Measurements from ENCODE around the gene FAM200B. TPM values are rescaled to one million over a fixed set of nuclear protein-coding genes. Genes with fewer than 3 reads are reported as not detected.
A peak's percentile ranks its signal among the peaks of the same experiment; 100 is the strongest.

FAM200B gene
- total and polyA plus RNA-seq, 2 of the 4 experiments (the other 2 are of a cell fraction), result 16.7 to 18.5 TPM

GRCh38 chr4:15659768-15660570, 21.7 kb upstream of the FAM200B start:
- Histone ChIP-seq H3K9ac (ENCODE audit: low read depth, low read length) (no peak overlapping the region), H3K4me2 (ENCODE audit: low read depth, low read length) (peak overlapping the region; percentile 19; the same call in 1 of the 2 replicates), H3K14ac (replicated peaks; ENCODE audit: low read depth, low read length) (peak overlapping the region; percentile 74; the same call in 1 of the 2 replicates), H3K18ac (ENCODE audit: low read depth, low read length) (peak overlapping the region; percentile 14; the same call in 1 of the 2 replicates), H4K5ac (ENCODE audit: low read depth, low read length) (peak overlapping the region; percentile 64; the same call in 1 of the 2 replicates), H3K56ac (ENCODE audit: extremely low read depth, insufficient read depth, low read length) (no peak overlapping the region), H3K4me3 (ENCODE audit: insufficient read depth, low read depth, low read length) (no peak overlapping the region), H4K20me1 (ENCODE audit: insufficient read depth, low read length) (no peaks in the 10 kb centered on the region), H3K36me3 (ENCODE audit: control insufficient read depth, insufficient read depth, low read length) (no peaks in the 10 kb centered on the region), H3K4me1 (ENCODE audit: control insufficient read depth, insufficient read depth, low read length) (peaks cover 17% of the 10 kb centered on the region), H3K27ac (ENCODE audit: insufficient read depth, low read length) (peak overlapping the region; percentile 17; the same call in 1 of the 2 replicates), H2AFZ (replicated peaks; ENCODE audit: low read length, poor library complexity) (no peak overlapping the region), H3K9me1 (ENCODE audit: insufficient read depth, low read length) (no peaks in the 10 kb centered on the region), H2BK120ac (ENCODE audit: low read depth, low read length) (peak overlapping the region; percentile 47; the same call in 1 of the 2 replicates), H3K23ac (ENCODE audit: low read depth, low read length) (no peak overlapping the region), H4K8ac (ENCODE audit: low read depth in 2 of 2, low read length in 2 of 2) (peak overlapping the region in 1 of 2 experiments; percentile 30; a peak in 1 of 4 replicates), H2BK15ac (ENCODE audit: low read depth, low read length) (no peak overlapping the region), H2BK20ac (ENCODE audit: low read depth, low read length) (no peak overlapping the region), H2AK9ac (replicated peaks; ENCODE audit: low read depth, low read length, poor library complexity) (no peak overlapping the region), H3K9me3 (ENCODE audit: control insufficient read depth, insufficient read depth, low read length) (no peaks in the 10 kb centered on the region), H2BK5ac (ENCODE audit: low read depth, low read length, poor library complexity, severe bottlenecking) (no peak overlapping the region), H3K27me3 (ENCODE audit: control insufficient read depth, insufficient read depth, low read length) (no peaks in the 10 kb centered on the region), H2AK5ac (ENCODE audit: low read depth, low read length) (0 out of 2 replicates have a peak overlapping the region, but pooled peaks have one; percentile 9), H3K4ac (ENCODE audit: low read depth, low read length) (peak overlapping the region; percentile 40; the same call in 1 of the 2 replicates), H3K79me1 (ENCODE audit: low read depth in 1 of 2, low read length in 2 of 2) (peaks cover 7 to 23% of the 10 kb centered on the region in 2 experiments; a peak in 3 of 4 replicates), H4K91ac (ENCODE audit: insufficient read depth, low read depth, low read length) (peak overlapping the region; percentile 19; the same call in 1 of the 2 replicates)
- no CpG with 5 or more reads among the region's 5 CpGs for WGBS, 2 experiments (ENCODE audit: extremely low coverage in 2 of 2, insufficient read length in 1 of 2)
- dilution Hi-C loops (cut with HindIII; ENCODE audit: low sequenced_read_pairs, unreplicated experiment), result no loop called here
- in situ Hi-C loops (cut with MboI; ENCODE audit: low sequenced_read_pairs), result no loop called here
- intact Hi-C loops (cut with micrococcal nuclease), result no loop called here
- BruUV-seq (replicated peaks), result no TSS peak
- DNase-seq (peak; percentile 56), ATAC-seq (ENCODE audit: low read depth) (no peak)
- CTCF ChIA-PET, result interaction anchor here (0.6 kb wide), 1 partner anchor 63 kb away, joined by 4 read pairs; no protein-coding TSS in a partner anchor
- POLR2A ChIA-PET (ENCODE audit: unreplicated experiment), result interaction anchor here (0.7 kb wide), 1 partner anchor 85 kb away, joined by 6 read pairs; no protein-coding TSS in a partner anchor
- TF ChIP-seq CEBPB (IDR thresholded peaks at IDR 0.05; ENCODE audit: low read depth, low read length), result peak; percentile 92
- no peak for TF ChIP-seq ELK1 (IDR thresholded peaks at IDR 0.05; ENCODE audit: borderline replicate concordance, low read depth, low read length)
- no peak for TF ChIP-seq SMC3 (IDR thresholded peaks at IDR 0.05; ENCODE audit: low read depth, low read length)

All from IMR-90 (cell line).